Erythroblast (primary cell): ENCODE measurements around the gene TSPAN15.

Experiments
- GATA1 ChIP-seq: IDR thresholded peaks from 2 replicates; pipeline ENCODE4 v1.6.1; 2011; ENCODE audit warnings: low read depth, mild to moderate bottlenecking, control low read depth, low read length, moderate library complexity
- POLR2A ChIP-seq: IDR thresholded peaks from 2 replicates; pipeline ENCODE4 v1.6.1; 2011; ENCODE audit warnings: mild to moderate bottlenecking, low read length

DNA sequence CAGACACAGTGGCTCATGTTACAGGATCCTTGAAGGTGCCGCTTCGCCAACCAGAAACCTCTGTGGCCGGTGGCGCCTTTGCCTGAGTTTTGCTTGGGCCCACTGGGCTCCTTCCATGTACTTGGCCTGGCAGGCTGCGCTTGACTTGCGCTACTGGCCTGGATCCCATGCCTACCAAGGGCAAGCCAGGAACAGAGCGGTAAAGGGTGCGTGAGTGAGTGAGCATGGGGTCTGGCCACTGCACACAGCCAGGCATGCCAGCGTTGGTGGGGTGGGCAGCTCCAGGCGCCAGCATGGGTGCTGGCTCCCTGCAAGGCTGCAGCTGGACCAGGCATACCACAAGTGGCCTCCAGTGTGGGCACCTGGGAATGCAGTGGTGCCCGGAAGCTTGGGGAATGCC lies 16.3 kb upstream of the TSPAN15 start:
- no peak for TF ChIP-seq POLR2A
- no peak for TF ChIP-seq GATA1
